HG03095 (cell line): ENCODE results near the gene ATF6B.
"Not testable (repeated sequence)": the region's sequence is repeated elsewhere in the genome, so short reads cannot be mapped to it uniquely, and the experiment has no call there.

Experiments used
- ATAC-seq: cut with Tn5 transposase; IDR thresholded peaks from one replicate; pipeline ENCODE4 v1.9.1; 2021; ENCODE audit warnings: moderate library complexity; ENCODE audit not compliant: unreplicated experiment

Gene ATF6B

GRCh38 chr6:32083812-32084768 is 44.0 kb downstream of the ATF6B start:
- no peak for ATAC-seq

GRCh38 chr6:32082935-32083334 is 45.1 kb downstream of the ATF6B start:
- no peak for ATAC-seq

- no peak for ATAC-seq
Measured at GRCh38 chr6:32082478-32082877, 45.6 kb downstream of the ATF6B start.

GRCh38 chr6:32081168-32081990 is 46.7 kb downstream of the ATF6B start:
- no peak for ATAC-seq

GRCh38 chr6:32079566-32080290 is 48.3 kb downstream of the ATF6B start:
- no peak for ATAC-seq

GRCh38 chr6:32076321-32076809 is 51.7 kb downstream of the ATF6B start:
- ATAC-seq: no peak

GRCh38 chr6:32075781-32076180 is 52.3 kb downstream of the ATF6B start:
- ATAC-seq: no peak

GRCh38 chr6:32074996-32075532 is 53.0 kb downstream of the ATF6B start:
- no peak for ATAC-seq

- no peak for ATAC-seq
Measured at GRCh38 chr6:32073613-32074012, 54.4 kb downstream of the ATF6B start.

- no peak for ATAC-seq
Measured at GRCh38 chr6:32073101-32073500, 54.9 kb downstream of the ATF6B start.

- no peak for ATAC-seq
Measured at GRCh38 chr6:32070814-32071543, 57.1 kb downstream of the ATF6B start.

- no peak for ATAC-seq
Measured at GRCh38 chr6:32069878-32070515, 58.0 kb downstream of the ATF6B start.

- ATAC-seq: no peak
Measured at GRCh38 chr6:32069460-32069859, 58.6 kb downstream of the ATF6B start.

GRCh38 chr6:32068867-32069266 is 59.2 kb downstream of the ATF6B start:
- no peak for ATAC-seq

- ATAC-seq: not testable (repeated sequence)
Measured at GRCh38 chr6:32068315-32068714, 59.7 kb downstream of the ATF6B start.

GRCh38 chr6:32067521-32067920 is 60.5 kb downstream of the ATF6B start:
- ATAC-seq: not testable (repeated sequence)
